AG04450 (cell line): Measurements from ENCODE around the gene APEH. TPM values are rescaled to one million over a fixed set of nuclear protein-coding genes. Genes with fewer than 3 reads are reported as not detected.

Experiments used
- CTCF ChIA-PET: fragments of 300-600, 350-600 bp; formaldehyde crosslinking; extraction: SDS; loops from one replicate; lab custom pipeline; 2022; ENCODE audit warnings: antibody characterized with exemption, inconsistent platforms; lab: Charles Lee
- POLR2A ChIA-PET: fragments of 350-600 bp; formaldehyde crosslinking; extraction: SDS; loops from one replicate; lab custom pipeline; 2021; ENCODE audit warnings: antibody characterized with exemption, inconsistent platforms; lab: Yijun Ruan, JAX
- DNase-seq: peaks from one replicate; pipeline ENCODE4 v3.0.0-alpha.2; 2011; ENCODE audit warnings: low read depth, low spot score
- H3K27ac ChIP-seq: one replicate; pipeline ENCODE4 v1.5.1; 2012; ENCODE audit warnings: low read depth, low read length, control low read depth
- H3K27me3 ChIP-seq: one replicate; pipeline ENCODE4 v1.6.0; 2012; ENCODE audit warnings: low read length; ENCODE audit not compliant: control insufficient read depth, insufficient read depth
- H3K4me3 ChIP-seq: 2 replicates; pipeline ENCODE4 v1.5.1; 2011; ENCODE audit warnings: mild to moderate bottlenecking, low read depth, low read length, control low read depth
- H3K9me3 ChIP-seq: 2 replicates; pipeline ENCODE4 v1.5.1; 2012; ENCODE audit warnings: low read length; ENCODE audit not compliant: control insufficient read depth, insufficient read depth
- polyA plus RNA-seq: library from polyadenylated mRNA; depleted of rRNA; stranded (reverse); fragments of >200 nt; gene quantifications from 2 replicates; pipeline ENCODE4 v1.2.3, GENCODE V29; 2011
- TF ChIP-seq, protein P1 (sequence below): IDR thresholded peaks from 2 replicates; pipeline ENCODE4 v1.5.1; 2011; ENCODE audit warnings: low read depth, low read length, control low read depth, inconsistent platforms

Gene APEH
- polyA plus RNA-seq, 1 experiment: 85.3 TPM

DNA sequence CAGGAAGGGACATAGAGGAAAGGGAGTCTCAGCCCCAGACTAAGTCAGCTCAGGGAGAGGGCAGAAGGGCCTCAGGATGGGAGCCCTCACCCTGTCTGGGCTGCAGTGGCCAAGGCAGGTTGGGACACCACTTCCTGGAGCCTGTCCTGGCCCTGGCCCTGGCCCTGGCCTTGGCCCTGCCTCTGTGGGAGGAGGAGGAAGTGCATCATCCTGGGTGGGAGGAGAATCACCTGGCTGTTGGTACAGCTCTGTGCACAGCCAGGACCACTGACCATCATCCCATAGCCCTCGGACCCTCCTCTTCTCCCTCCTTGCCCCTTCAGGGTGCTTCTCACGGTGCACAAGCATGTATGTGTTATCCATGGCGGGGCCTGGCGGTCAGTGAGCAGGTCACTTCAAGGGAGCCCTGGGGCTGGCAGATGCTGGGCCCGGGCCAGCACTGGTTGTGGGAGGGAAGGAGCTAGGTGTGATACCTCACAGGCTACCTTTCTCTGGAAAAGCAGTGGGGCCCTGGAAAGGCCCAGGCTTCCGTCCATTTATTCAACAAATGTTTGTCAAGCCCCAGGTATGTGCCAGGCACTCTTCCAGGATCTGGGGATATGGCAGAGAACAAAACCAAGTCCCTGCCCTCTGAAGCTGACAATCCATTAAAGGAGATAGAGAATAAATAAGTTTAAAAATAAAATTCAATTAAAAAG lies 8.2 kb upstream of the APEH start:
- Histone ChIP-seq H3K27me3 (peaks cover 17% of the 10 kb centered on the region), H3K27ac (no peak overlapping the region), H3K4me3 (no peak overlapping the region), H3K9me3 (no peaks in the 10 kb centered on the region; the same call in 1 of the 2 replicates)
- POLR2A ChIA-PET: no interaction called here
- TF ChIP-seq, protein P1, sequence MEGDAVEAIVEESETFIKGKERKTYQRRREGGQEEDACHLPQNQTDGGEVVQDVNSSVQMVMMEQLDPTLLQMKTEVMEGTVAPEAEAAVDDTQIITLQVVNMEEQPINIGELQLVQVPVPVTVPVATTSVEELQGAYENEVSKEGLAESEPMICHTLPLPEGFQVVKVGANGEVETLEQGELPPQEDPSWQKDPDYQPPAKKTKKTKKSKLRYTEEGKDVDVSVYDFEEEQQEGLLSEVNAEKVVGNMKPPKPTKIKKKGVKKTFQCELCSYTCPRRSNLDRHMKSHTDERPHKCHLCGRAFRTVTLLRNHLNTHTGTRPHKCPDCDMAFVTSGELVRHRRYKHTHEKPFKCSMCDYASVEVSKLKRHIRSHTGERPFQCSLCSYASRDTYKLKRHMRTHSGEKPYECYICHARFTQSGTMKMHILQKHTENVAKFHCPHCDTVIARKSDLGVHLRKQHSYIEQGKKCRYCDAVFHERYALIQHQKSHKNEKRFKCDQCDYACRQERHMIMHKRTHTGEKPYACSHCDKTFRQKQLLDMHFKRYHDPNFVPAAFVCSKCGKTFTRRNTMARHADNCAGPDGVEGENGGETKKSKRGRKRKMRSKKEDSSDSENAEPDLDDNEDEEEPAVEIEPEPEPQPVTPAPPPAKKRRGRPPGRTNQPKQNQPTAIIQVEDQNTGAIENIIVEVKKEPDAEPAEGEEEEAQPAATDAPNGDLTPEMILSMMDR: no peak
- CTCF ChIA-PET: interaction anchor here (4.5 kb wide), 1 partner anchor 126 kb away, joined by 28 read pairs; no protein-coding TSS in a partner anchor
- DNase-seq: no peak

DNA sequence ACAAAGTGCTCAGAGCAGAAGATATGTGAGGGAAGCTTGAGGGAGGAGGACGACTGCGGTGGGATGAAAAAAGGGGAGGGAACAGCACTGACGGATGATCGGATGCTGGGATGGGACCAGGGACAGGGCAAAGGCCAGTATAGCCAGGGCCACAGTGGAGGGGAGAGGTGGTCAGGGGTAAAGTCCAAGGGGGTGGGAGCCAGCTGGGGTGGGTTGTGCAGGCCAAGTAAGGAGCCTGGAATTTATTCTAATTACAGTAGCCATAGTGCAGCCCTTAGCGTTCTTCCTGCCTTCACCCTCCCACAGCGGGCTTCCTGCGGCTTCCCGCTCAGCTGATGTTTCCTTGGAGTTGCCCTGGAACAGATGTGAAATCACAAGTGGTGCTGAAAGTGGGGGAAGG lies 7.6 kb upstream of the APEH start:
- no peak for DNase-seq
- Histone ChIP-seq H3K9me3 (no peaks in the 10 kb centered on the region; the same call in 1 of the 2 replicates), H3K27me3 (peaks cover 17% of the 10 kb centered on the region), H3K27ac (no peak overlapping the region), H3K4me3 (no peak overlapping the region)
- CTCF ChIA-PET: interaction anchor here (0.7 to 4.5 kb wide), 2 partner anchors 18 to 127 kb away, joined by 7 to 28 read pairs; no protein-coding TSS in a partner anchor
- TF ChIP-seq, protein P1: no peak
- POLR2A ChIA-PET: interaction anchor here (0.5 kb wide), 1 partner anchor 125 kb away, joined by 3 read pairs; no protein-coding TSS in a partner anchor

DNA sequence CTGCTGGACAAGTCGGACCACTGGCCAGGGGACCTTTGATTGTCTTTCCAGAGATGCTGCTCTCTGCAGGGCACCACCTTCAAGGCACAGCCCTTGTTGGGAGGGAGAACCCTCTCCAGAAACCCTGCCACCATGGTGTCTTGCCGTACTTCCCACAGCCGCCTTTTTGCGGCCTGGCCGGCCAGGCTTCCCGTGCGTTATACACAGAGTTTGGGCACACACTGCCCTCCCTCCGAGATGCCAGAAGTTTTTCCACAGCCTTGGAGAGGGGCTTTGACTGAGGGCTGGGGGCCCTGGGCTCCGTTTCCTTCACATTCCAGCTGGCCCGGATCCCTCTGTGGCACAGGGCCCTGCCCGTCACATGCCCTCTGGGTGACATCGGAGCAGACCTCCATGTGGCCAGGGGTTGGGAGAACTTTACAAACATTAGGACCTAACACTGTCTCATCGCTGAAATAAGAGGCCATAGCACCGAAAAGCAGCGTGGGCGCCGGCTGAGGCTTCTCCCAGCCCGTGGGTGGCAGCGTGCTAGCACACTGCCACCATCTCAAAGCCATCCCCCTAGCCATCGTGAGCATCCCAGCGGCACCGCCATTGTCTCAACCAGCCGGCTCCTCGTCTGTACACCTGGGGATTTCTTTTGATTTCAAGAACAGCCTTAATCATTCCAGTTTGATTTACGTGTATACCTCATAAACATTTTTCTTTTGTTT lies 6.3 kb upstream of the APEH start:
- POLR2A ChIA-PET: no interaction called here
- DNase-seq: no peak
- Histone ChIP-seq H3K27me3 (peaks cover 16% of the 10 kb centered on the region), H3K27ac (no peak overlapping the region), H3K4me3 (no peak overlapping the region), H3K9me3 (peaks cover 2% of the 10 kb centered on the region)
- CTCF ChIA-PET: interaction anchor here (0.6 to 4.5 kb wide), 2 partner anchors 128 to 130 kb away, joined by 4 to 28 read pairs; no protein-coding TSS in a partner anchor
- TF ChIP-seq, protein P1: no peak

DNA sequence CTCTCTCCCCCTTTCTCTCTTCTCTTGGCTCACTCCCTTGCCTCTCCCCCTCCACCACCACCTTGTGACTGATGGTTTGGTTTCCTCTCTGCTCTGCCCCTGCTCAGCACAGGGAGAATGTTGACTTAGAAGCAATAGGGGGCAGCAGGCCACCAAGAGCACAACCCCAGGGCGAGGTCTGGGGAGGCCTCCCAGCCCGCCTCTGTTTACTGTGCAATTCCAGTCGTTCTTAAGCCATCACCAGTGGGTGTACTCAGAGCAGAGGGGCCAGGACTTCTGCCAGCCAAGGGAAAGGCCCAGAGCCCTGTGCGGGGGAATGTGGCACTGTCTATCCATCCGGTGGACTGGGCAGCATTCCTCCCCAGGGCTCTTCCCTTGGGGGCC lies 5.7 kb upstream of the APEH start:
- TF ChIP-seq, protein P1: no peak
- no peak for DNase-seq
- Histone ChIP-seq H3K27ac (no peak overlapping the region), H3K27me3 (peaks cover 14% of the 10 kb centered on the region), H3K4me3 (no peak overlapping the region), H3K9me3 (peaks cover 7% of the 10 kb centered on the region)
- ChIA-PET CTCF (interaction anchor here (1.9 to 4.5 kb wide), 2 partner anchors 129 kb away, joined by 19 to 28 read pairs; no protein-coding TSS in a partner anchor), POLR2A (interaction anchor here (0.9 kb wide), 1 partner anchor 77 kb away, joined by 3 read pairs; no protein-coding TSS in a partner anchor)
